ENCODE measurements around the gene BRPF3. TPM values are rescaled to one million over a fixed set of nuclear protein-coding genes. Genes with fewer than 3 reads are reported as not detected.

BRPF3 gene
- total and polyA plus RNA-seq, 9 of the 15 experiments (the other 6 are each of a cell fraction or from before 2014, with no cell fraction given) = 2.2 to 19.3 (median 8.0) TPM

GRCh38 chr6:36202101-36202500, 5.6 kb downstream of the BRPF3 start:
- 84% methylated on average over 4 of the region's 4 CpGs for WGBS (ENCODE audit: insufficient coverage, low coverage, missing lambda C conversion rate)
- Histone ChIP-seq H4K20me1 (replicated peaks; ENCODE audit: control insufficient read depth, insufficient read depth, low read length) (no peaks in the 10 kb centered on the region), H2AFZ (ENCODE audit: low read depth, low read length) (no peak overlapping the region), H3K79me2 (ENCODE audit: control insufficient read depth, insufficient read depth, low read length) (peaks cover 16% of the 10 kb centered on the region), H3K36me3 (ENCODE audit: control insufficient read depth, insufficient read depth, low read length) (peaks cover 63% of the 10 kb centered on the region), H3K9me3 (replicated peaks; ENCODE audit: control insufficient read depth, insufficient read depth, low read depth, low read length) (no peaks in the 10 kb centered on the region), H3K4me1 (replicated peaks in 1 of 2; ENCODE audit: control insufficient read depth in 2 of 2, insufficient read depth in 2 of 2, low read length in 2 of 2) (peaks cover 2 to 5% of the 10 kb centered on the region in 2 experiments; a peak in 3 of 5 replicates), H3K4me3 (no peak overlapping the region), H3K27ac (ENCODE audit: extremely low read depth, low read depth, low read length) (no peak overlapping the region), H3K9me1 (ENCODE audit: control insufficient read depth, insufficient read depth, low read length) (no peaks in the 10 kb centered on the region), H3K9ac (ENCODE audit: insufficient read depth in 1 of 2, low read depth in 2 of 2, low read length in 2 of 2) (no peak overlapping the region), H3K27me3 (ENCODE audit: control insufficient read depth in 2 of 2, insufficient read depth in 2 of 2, low read length in 2 of 2) (no peaks in the 10 kb centered on the region), H3K4me2 (ENCODE audit: insufficient read depth, low read length) (no peak overlapping the region)
- intact Hi-C loops (cut with micrococcal nuclease) = no loop called here
- POLR2A ChIA-PET = interaction anchor here (1.0 to 1.8 kb wide), 2 partner anchors 13 to 17 kb away, joined by 3 to 7 read pairs; no protein-coding TSS in a partner anchor
- DNase-seq (ENCODE audit: extremely low read depth in 1 of 4, low spot score in 3 of 4) (no peak), ATAC-seq (no peak), FAIRE-seq (no peak)
- no peak for TF ChIP-seq PTTG1 (tag; IDR thresholded peaks at IDR 0.05; ENCODE audit: low read depth)
- no peak for TF ChIP-seq KLF1 (tag; IDR thresholded peaks at IDR 0.05)
- no peak for TF ChIP-seq HNRNPK (IDR thresholded peaks at IDR 0.05; ENCODE audit: low read depth, low read length, poor library complexity, severe bottlenecking)
- TF ChIP-seq E2F1 (CRISPR knock-in tag; IDR thresholded peaks at IDR 0.05) = no peak
- no peak for TF ChIP-seq PCBP1 (IDR thresholded peaks at IDR 0.05; ENCODE audit: low read depth, low read length, poor library complexity, severe bottlenecking)
- TF ChIP-seq RNF2 (IDR thresholded peaks at IDR 0.05) = no peak
- no peak for TF ChIP-seq ZNF282 (CRISPR knock-in tag; IDR thresholded peaks at IDR 0.05)
- no peak for TF ChIP-seq TCF3 (CRISPR knock-in tag; IDR thresholded peaks at IDR 0.05)
- TF ChIP-seq, protein P1, sequence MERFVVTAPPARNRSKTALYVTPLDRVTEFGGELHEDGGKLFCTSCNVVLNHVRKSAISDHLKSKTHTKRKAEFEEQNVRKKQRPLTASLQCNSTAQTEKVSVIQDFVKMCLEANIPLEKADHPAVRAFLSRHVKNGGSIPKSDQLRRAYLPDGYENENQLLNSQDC (CRISPR knock-in tag; IDR thresholded peaks at IDR 0.05) = no peak
- no peak for TF ChIP-seq ZBTB26 (CRISPR knock-in tag; IDR thresholded peaks at IDR 0.05)
- TF ChIP-seq SMAD3 (CRISPR knock-in tag; conservative IDR thresholded peaks at IDR 0.05) = no peak
- TF ChIP-seq PHF8 (IDR thresholded peaks at IDR 0.05; ENCODE audit: borderline replicate concordance, low read length) = no peak
- no peak for TF ChIP-seq HDAC1 (IDR thresholded peaks at IDR 0.05)
- no peak for TF ChIP-seq MCM7 (IDR thresholded peaks at IDR 0.05)
- TF ChIP-seq SREBF1 (IDR thresholded peaks at IDR 0.05; ENCODE audit: borderline replicate concordance, low read depth, low read length) = no peak
- TF ChIP-seq ZNF644 (tag; IDR thresholded peaks at IDR 0.05; ENCODE audit: low read depth) = no peak
- TF ChIP-seq, protein P2, sequence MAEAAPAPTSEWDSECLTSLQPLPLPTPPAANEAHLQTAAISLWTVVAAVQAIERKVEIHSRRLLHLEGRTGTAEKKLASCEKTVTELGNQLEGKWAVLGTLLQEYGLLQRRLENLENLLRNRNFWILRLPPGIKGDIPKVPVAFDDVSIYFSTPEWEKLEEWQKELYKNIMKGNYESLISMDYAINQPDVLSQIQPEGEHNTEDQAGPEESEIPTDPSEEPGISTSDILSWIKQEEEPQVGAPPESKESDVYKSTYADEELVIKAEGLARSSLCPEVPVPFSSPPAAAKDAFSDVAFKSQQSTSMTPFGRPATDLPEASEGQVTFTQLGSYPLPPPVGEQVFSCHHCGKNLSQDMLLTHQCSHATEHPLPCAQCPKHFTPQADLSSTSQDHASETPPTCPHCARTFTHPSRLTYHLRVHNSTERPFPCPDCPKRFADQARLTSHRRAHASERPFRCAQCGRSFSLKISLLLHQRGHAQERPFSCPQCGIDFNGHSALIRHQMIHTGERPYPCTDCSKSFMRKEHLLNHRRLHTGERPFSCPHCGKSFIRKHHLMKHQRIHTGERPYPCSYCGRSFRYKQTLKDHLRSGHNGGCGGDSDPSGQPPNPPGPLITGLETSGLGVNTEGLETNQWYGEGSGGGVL (CRISPR knock-in tag; IDR thresholded peaks at IDR 0.05) = no peak
- no peak for TF ChIP-seq BCOR (IDR thresholded peaks at IDR 0.05)
- TF ChIP-seq GTF2B (IDR thresholded peaks at IDR 0.05; ENCODE audit: extremely low read depth, insufficient read length) = no peak
- no peak for TF ChIP-seq GATA2 (CRISPR knock-in tag; IDR thresholded peaks at IDR 0.05)
- BruUV-seq (replicated peaks) = no TSS peak
- in situ Hi-C loops (cut with MboI) = no loop called here
- CTCF ChIA-PET (ENCODE audit: low intra/inter-chr PET ratio) = no interaction called here
